B cell (primary cell): ENCODE data around the gene CLCNKA. TPM values are rescaled to one million over a fixed set of nuclear protein-coding genes. Genes with fewer than 3 reads are reported as not detected.

Source experiments
- ATAC-seq: fragments of 200-7000 bp; cut with Tn5 transposase; one replicate; pipeline ENCODE4 v1.10.0; 2021; ENCODE audit warnings: low read depth, mild to moderate bottlenecking, moderate number of reproducible peaks, moderate library complexity
- CTCF ChIA-PET: fragments of 350-600 bp; sonication (Branson Sonifier 250); formaldehyde crosslinking; loops from one replicate; lab custom pipeline; 2021; ENCODE audit warnings: antibody characterized with exemption, inconsistent platforms; lab: Charles Lee
- POLR2A ChIA-PET: fragments of 350-600 bp; sonication (Branson Sonifier 250); formaldehyde crosslinking; loops from one replicate; lab custom pipeline; 2021; ENCODE audit warnings: antibody characterized with exemption; lab: Charles Lee
- DNase-seq: peaks from one replicate; pipeline ENCODE4 v3.0.0; 2013
- H2AFZ ChIP-seq: 2 replicates; pipeline ENCODE4 v1.6.1; 2012; ENCODE audit warnings: mild to moderate bottlenecking, low read depth, low read length; ENCODE audit not compliant: insufficient read depth, poor library complexity, severe bottlenecking
- H3K27ac ChIP-seq, 2 donors: 1 replicate in 1 of 2; 2 replicates in 1 of 2; pipeline ENCODE4 v1.5.1; 2012 to 2013; ENCODE audit warnings: low read length in 2 of 2, mild to moderate bottlenecking in 2 of 2, moderate library complexity in 1 of 2
- H3K27me3 ChIP-seq, 4 experiments: fragments of 200-600 bp in 1 of 4; sonication (generic) in 1 of 4; replicated peaks in 1 of 4; 1 replicate in 2 of 4; 2 replicates in 2 of 4; pipeline versions ENCODE4 v1.6.1 to v1.7.0; 2013 to 2016; ENCODE audit warnings: low read length in 3 of 4, mild to moderate bottlenecking in 2 of 4, mixed read lengths in 1 of 4, moderate library complexity in 1 of 4; ENCODE audit not compliant: insufficient read depth in 4 of 4, control insufficient read depth in 3 of 4; ENCODE audit errors: control extremely low read depth in 1 of 4
- H3K36me3 ChIP-seq, 2 experiments: replicated peaks in 1 of 2; 1 replicate in 1 of 2; 2 replicates in 1 of 2; pipeline versions ENCODE4 v1.6.1 to v1.7.1; 2013; ENCODE audit warnings: low read length in 1 of 2; ENCODE audit not compliant: insufficient read depth in 2 of 2, control insufficient read depth in 1 of 2; ENCODE audit errors: control extremely low read depth in 1 of 2, extremely low read depth in 1 of 2
- H3K4me1 ChIP-seq, 2 donors: fragments of 200-600 bp in 1 of 2; sonication (generic) in 1 of 2; 1 replicate in 1 of 2; 2 replicates in 1 of 2; pipeline versions ENCODE4 v1.5.1 to v1.6.1; 2013 to 2017; ENCODE audit warnings: low read length in 2 of 2; ENCODE audit not compliant: control insufficient read depth in 2 of 2, insufficient read depth in 2 of 2
- H3K4me2 ChIP-seq: replicated peaks from 2 replicates; pipeline ENCODE3; 2012; ENCODE audit warnings: mild to moderate bottlenecking, low read depth, low read length; ENCODE audit not compliant: poor library complexity, severe bottlenecking
- H3K4me3 ChIP-seq, 5 experiments: fragments of 200-600 bp in 1 of 5; sonication (generic) in 1 of 5; 1 replicate in 3 of 5; 2 replicates in 2 of 5; pipeline versions ENCODE4 v1.5.1 to v1.7.0; 2011 to 2016; ENCODE audit warnings: low read length in 4 of 5, mild to moderate bottlenecking in 4 of 5, low read depth in 2 of 5, control low read depth in 1 of 5, moderate library complexity in 1 of 5; ENCODE audit not compliant: insufficient read depth in 1 of 5; ENCODE audit errors: control extremely low read depth in 1 of 5, extremely low read depth in 1 of 5
- H3K79me2 ChIP-seq: fragments of 200-600 bp; sonication (generic); one replicate; pipeline ENCODE4 v1.6.0; 2016; ENCODE audit warnings: low read length; ENCODE audit not compliant: control insufficient read depth, insufficient read depth
- H3K9ac ChIP-seq: fragments of 200-600 bp; sonication (generic); 2 replicates; pipeline ENCODE4 v1.6.1; 2017; ENCODE audit warnings: mild to moderate bottlenecking, low read length, moderate library complexity
- H3K9me3 ChIP-seq, 3 donors: one replicate each; pipeline versions ENCODE4 v1.6.1 to v1.7.1; 2013; ENCODE audit warnings: low read length in 2 of 3; ENCODE audit not compliant: control insufficient read depth in 2 of 3, insufficient read depth in 1 of 3; ENCODE audit errors: control extremely low read depth in 1 of 3
- H4K20me1 ChIP-seq: 2 replicates; pipeline ENCODE4 v1.6.0; 2012; ENCODE audit warnings: mild to moderate bottlenecking, low read length; ENCODE audit not compliant: insufficient read depth, control insufficient read depth, poor library complexity, severe bottlenecking
- H3K27ac Mint-ChIP-seq: one replicate; pipeline ENCODE4 v1.8.0; 2021; ENCODE audit warnings: mixed read lengths
- H3K27me3 Mint-ChIP-seq: one replicate; pipeline ENCODE4 v1.8.0; 2021; ENCODE audit warnings: mixed read lengths
- H3K4me1 Mint-ChIP-seq: one replicate; pipeline ENCODE4 v1.8.0; 2021; ENCODE audit warnings: mixed read lengths
- H3K4me3 Mint-ChIP-seq: one replicate; pipeline ENCODE4 v1.8.0; 2021; ENCODE audit warnings: mixed read lengths
- H3K9me3 Mint-ChIP-seq: one replicate; pipeline ENCODE4 v1.8.0; 2022; ENCODE audit warnings: mixed read lengths; ENCODE audit not compliant: insufficient read depth
- EZH2 ChIP-seq: IDR thresholded peaks from 2 replicates; pipeline ENCODE4 v1.6.1; 2012; ENCODE audit warnings: borderline replicate concordance, low read depth, mild to moderate bottlenecking, moderate library complexity, low read length; ENCODE audit not compliant: insufficient read depth, poor library complexity, severe bottlenecking
- WGBS: methylation state at CpG from one replicate; pipeline ENCODE4 v1.1.5; 2013; ENCODE audit warnings: missing lambda C conversion rate; ENCODE audit not compliant: insufficient coverage; 5-methylcytosine and 5-hydroxymethylcytosine counted together
- intact Hi-C: fragments of 100-400 bp; cut with micrococcal nuclease; formaldehyde crosslinking; loops from one replicate; pipeline ENCODE4 v1.10.0; 2022
- polyA plus RNA-seq: library from polyadenylated mRNA; depleted of rRNA; stranded (reverse); fragments of >200 nt; gene quantifications from 2 replicates; pipeline ENCODE4 v1.2.3, GENCODE V29; 2012
- total RNA-seq, 2 donors: library from RNA; stranded (reverse); fragments of 120-200 nt in 1 of 2; gene quantifications; 1 replicate in 1 of 2; 2 replicates in 1 of 2; pipeline versions ENCODE4 v1.2.3 to v1.2.4, GENCODE V29; 2013 to 2022
- TF ChIP-seq, protein P1 (sequence below): fragments of 200-600 bp; IDR thresholded peaks from one replicate; pipeline ENCODE4 v1.8.0; 2022; ENCODE audit warnings: antibody characterized with exemption, mild to moderate bottlenecking

CLCNKA gene
- total and polyA plus RNA-seq, 2 donors (not counting 1 experiment from before 2014, with no cell fraction given) = 0.03 TPM; not detected in 1

DNA sequence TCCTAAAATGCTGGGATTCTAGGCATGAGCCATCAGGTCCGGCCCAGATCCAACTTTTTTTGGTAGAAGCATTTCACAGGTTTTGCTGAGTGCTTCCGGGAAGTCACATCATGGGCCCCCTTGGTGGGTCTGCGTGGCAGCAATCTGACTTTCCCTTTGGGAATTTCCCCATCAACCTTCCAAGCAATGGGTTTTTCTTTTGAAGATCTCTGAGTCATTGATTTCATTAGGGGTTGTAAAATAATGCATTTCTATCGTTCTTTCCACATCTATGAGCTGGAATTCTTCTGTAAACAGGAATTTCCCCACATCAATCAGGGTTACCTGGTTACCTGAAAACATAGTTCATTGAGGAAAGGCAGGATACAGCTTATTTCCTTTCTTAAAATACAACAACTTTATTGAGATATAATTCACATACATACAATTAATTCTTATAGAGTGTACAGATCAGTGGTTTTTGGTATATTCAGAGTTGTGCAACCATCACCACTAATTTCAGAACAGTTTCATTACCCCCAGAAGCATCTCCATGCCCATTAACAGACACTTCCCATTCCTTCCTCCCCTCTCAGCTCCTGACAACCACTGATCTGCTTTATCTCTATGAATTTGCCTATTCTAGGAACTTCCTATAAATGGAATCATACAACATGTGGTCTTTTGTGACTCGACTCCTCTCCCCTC is 36.1 kb upstream of the CLCNKA start:
- ChIA-PET CTCF (interaction anchor here (2.0 kb wide), 1 partner anchor 10 kb away, joined by 5 read pairs; the partner anchor contains the start of gene ZBTB17), POLR2A (no interaction called here)
- Histone ChIP-seq H3K9me3 (no peaks in the 10 kb centered on the region), H2AFZ (no peak overlapping the region), H3K4me1 (no peaks in the 10 kb centered on the region), H3K27ac (no peak overlapping the region), H3K36me3 (no peaks in the 10 kb centered on the region), H3K9ac (no peak overlapping the region), H3K27me3 (peaks cover 0 to 4% (median under 1%) of the 10 kb centered on the region in 4 experiments), H3K4me3 (no peak overlapping the region), H4K20me1 (no peaks in the 10 kb centered on the region), H3K79me2 (no peaks in the 10 kb centered on the region), H3K4me2 (no peak overlapping the region)
- Mint-ChIP-seq H3K4me3 (no peak overlapping the region), H3K27me3 (no peaks in the 10 kb centered on the region), H3K27ac (no peak overlapping the region), H3K9me3 (no peaks in the 10 kb centered on the region), H3K4me1 (no peaks in the 10 kb centered on the region)
- no peak for ATAC-seq
- 56% methylated on average over 3 of the region's 5 CpGs for WGBS
- intact Hi-C loops = no loop called here
- TF ChIP-seq, protein P1, sequence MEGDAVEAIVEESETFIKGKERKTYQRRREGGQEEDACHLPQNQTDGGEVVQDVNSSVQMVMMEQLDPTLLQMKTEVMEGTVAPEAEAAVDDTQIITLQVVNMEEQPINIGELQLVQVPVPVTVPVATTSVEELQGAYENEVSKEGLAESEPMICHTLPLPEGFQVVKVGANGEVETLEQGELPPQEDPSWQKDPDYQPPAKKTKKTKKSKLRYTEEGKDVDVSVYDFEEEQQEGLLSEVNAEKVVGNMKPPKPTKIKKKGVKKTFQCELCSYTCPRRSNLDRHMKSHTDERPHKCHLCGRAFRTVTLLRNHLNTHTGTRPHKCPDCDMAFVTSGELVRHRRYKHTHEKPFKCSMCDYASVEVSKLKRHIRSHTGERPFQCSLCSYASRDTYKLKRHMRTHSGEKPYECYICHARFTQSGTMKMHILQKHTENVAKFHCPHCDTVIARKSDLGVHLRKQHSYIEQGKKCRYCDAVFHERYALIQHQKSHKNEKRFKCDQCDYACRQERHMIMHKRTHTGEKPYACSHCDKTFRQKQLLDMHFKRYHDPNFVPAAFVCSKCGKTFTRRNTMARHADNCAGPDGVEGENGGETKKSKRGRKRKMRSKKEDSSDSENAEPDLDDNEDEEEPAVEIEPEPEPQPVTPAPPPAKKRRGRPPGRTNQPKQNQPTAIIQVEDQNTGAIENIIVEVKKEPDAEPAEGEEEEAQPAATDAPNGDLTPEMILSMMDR = no peak
- no peak for TF ChIP-seq EZH2
- no peak for DNase-seq
